C4-2B (cell line): ENCODE data around the gene LCE1F.

ENCODE experiments used
- H3K27ac ChIP-seq: fragments of 450-650 bp; 2 replicates; pipeline ENCODE4 v1.5.1; 2017
- CTCF ChIP-seq: fragments of 450-650 bp; conservative IDR thresholded peaks from 2 replicates; pipeline ENCODE4 v1.5.1; 2017; ENCODE audit warnings: mild to moderate bottlenecking
- ZFX ChIP-seq: fragments of 450-650 bp; IDR thresholded peaks from 2 replicates; pipeline ENCODE4 v1.6.1; 2017

Gene LCE1F

GRCh38 chr1:152770411-152770810 is 4.5 kb upstream of the LCE1F start:
- TF ChIP-seq ZFX (no peak), CTCF (no peak)
- H3K27ac ChIP-seq, result no peak overlapping the region

DNA sequence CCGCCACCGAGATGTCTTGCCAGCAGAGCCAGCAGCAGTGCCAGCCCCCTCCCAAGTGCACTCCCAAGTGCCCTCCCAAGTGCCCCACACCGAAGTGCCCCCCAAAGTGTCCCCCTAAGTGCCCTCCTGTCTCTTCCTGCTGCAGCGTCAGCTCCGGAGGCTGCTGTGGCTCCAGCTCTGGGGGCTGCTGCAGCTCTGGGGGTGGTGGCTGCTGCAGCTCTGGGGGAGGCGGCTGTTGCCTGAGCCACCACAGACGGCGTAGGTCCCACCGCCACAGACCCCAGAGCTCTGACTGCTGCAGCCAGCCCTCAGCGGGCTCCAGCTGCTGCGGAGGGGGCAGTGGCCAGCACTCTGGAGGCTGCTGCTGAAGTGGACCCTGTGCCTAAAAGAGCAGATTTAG is 1.4 kb downstream of the LCE1F start:
- no peak overlapping the region for H3K27ac ChIP-seq
- TF ChIP-seq CTCF (no peak), ZFX (no peak)

DNA sequence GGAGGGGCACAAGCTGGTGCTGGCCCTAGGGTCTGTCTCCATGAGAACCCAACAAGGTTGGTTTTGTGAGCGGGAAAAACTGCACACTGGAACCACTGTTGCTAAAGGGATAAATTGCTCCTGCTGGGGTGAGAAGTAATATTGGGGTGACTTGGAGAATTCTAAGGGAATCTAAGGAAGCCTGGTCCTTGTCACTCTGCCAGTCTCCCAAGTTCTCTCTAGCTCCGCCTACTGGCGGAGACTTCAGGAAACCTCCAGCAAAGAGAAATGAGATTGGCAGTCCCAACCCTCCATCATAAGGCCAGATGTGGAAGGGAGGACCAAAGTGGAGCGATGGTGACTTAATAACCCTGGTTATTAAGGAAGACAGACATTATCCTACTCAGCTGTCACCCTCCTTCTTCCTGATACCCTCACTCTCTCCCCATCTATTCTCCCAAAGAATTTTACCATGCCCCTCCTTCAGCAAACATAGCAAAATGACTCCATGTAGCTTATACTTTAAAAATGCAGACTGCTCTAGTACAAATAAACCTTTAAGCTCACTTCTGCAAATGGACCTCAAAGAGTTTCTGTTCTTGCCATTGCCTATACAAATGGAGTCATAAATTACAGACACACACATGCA is 2.7 kb downstream of the LCE1F start:
- H3K27ac ChIP-seq, result no peak overlapping the region
- no peak for TF ChIP-seq ZFX
- TF ChIP-seq CTCF, result peak; percentile 78

DNA sequence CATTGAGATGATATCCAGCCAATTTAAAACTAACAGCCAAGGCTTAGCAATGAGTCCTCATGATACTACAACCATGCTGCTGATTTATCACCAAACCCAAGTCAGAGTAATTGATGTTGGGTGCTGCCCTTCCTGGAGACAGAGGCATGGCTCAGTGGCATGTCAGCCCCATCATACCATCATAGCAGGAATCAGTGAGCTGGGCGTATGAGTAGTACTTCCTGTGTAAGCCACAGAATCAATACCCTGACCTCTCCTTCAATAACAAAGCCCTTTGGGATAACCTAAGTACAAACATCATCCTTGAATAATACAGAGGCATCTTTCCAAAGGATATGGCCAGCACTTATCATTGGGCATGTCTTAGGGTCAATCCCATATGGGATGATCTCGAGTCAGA is 8.2 kb downstream of the LCE1F start:
- no peak for TF ChIP-seq CTCF
- no peak for TF ChIP-seq ZFX
- H3K27ac ChIP-seq, result no peak overlapping the region

GRCh38 chr1:152786077-152786476 is 11.1 kb downstream of the LCE1F start, which contains the start of gene LCE1E:
TSS of gene LCE1E (plus strand) at chr1:152786257. CDS start at chr1:152787300, 1,043 bp downstream.
- TF ChIP-seq ZFX, result no peak
- TF ChIP-seq CTCF, result no peak
- H3K27ac ChIP-seq, result no peak within 1 kb of the TSS

- H3K27ac ChIP-seq, result no peak overlapping the region
- TF ChIP-seq CTCF, result no peak
- no peak for TF ChIP-seq ZFX
Measured at GRCh38 chr1:152795686-152796085, 20.7 kb downstream of the LCE1F start.

DNA sequence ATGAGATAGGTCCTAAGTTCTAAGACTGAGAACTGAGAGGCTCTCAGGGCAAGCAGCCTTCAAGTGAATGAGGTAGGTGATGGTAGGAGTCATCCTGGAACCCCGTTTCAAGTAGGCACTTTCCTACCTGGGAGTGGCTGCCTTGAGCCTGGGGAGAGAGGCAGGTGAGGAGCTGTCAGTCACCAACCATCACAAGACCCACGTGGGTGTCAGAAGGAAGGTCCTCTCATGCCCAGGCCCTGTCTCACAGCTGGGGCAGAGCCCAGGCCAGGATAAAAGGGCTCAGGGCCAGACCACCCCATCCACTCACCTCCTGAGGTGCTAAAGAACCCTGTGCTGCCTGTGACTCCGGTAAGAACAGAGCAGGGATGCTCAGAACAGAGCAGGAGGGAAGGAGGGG is 21.5 kb downstream of the LCE1F start, which contains the start of gene LCE1D:
Gene LCE1D, plus strand, starts transcription at position 301 of the 400 bp plus-strand sequence. CDS start 1,074 bp downstream, outside the sequence.
- TF ChIP-seq ZFX (no peak), CTCF (no peak)
- no peak within 1 kb of the TSS for H3K27ac ChIP-seq
